Activated T-helper 1 cell treated with Interleukin-2 at 50 U/mL for 16 hours (primary cell): ENCODE data around the gene PXT1.
A peak's percentile ranks its signal among the peaks of the same experiment; 100 is the strongest.
"Not testable (repeated sequence)": the region's sequence is repeated elsewhere in the genome, so short reads cannot be mapped to it uniquely, and the experiment has no call there.

Source experiments
- DNase-seq: peaks from one replicate; pipeline ENCODE4 v3.0.0-alpha.2; 2020; ENCODE audit warnings: low read depth

PXT1 gene, protein sequence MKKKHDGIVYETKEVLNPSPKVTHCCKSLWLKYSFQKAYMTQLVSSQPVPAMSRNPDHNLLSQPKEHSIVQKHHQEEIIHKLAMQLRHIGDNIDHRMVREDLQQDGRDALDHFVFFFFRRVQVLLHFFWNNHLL

DNA sequence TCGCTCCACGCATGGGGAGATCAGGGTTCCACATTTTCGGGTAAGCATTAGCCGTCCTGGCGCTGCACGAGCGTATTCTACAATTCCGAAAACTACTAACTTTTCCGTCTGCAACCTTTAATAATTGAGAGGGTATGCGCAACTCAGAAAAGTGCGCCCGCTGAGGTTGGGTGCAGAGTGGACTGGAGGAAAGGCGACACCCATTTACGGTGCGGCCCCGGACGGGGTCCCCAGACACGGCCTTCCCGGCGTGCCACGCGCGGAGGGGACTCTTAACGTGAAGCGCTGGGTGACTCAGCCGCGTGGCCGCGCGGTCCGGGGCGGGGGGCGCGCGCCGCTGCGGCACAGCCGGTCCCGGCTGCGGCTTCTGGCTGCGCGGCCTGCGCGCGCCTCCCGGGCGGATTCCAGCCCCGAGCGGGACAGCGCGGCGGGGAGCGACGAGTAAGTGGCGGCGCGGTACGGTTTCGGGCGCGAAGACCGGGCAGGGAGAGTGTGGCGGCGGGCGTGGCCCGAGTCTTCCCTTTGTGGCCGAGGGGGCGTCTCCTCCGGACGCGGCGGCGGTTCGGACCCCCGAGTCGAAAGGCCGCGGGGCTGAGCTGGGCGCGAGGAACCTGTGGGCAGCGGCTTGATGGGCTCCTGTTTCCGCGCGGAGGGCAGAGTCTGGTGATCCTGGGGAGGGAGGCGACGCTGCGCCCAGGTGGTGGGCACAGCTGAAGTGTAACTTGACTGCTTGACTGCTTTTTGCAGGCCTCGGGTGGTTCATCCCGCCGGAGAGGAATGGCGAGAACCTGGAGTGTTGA, at the start of gene PXT1, which contains the start of gene KCTD20:
Gene PXT1, minus strand, starts transcription at position 184 of the 800 bp plus-strand sequence. CDS start 16,772 bp downstream, outside the sequence.
Gene KCTD20, plus strand, starts transcription at position 330 of the 800 bp plus-strand sequence. CDS start 27,098 bp downstream, outside the sequence.
- DNase-seq, result peak; percentile 75

DNA sequence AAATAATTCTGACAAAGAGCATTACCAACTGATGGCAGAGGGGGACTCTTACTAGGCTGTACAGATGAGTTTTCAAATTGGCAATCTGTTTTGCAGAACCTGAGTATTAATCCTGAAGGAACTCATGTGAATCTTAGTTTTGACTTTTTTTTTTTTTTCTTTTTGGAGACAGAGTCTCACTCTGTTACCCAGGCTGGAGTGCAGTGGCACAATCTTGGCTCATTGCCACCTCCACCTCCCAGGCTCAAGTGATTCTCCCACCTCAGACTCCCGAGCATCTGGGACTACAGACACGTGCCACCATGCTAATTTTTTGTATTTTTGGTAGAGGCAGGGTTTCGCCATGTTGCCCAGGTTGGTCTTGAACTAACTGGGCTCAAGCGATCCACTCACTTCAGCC, 49.4 kb upstream of the PXT1 start:
- DNase-seq, result no peak

DNA sequence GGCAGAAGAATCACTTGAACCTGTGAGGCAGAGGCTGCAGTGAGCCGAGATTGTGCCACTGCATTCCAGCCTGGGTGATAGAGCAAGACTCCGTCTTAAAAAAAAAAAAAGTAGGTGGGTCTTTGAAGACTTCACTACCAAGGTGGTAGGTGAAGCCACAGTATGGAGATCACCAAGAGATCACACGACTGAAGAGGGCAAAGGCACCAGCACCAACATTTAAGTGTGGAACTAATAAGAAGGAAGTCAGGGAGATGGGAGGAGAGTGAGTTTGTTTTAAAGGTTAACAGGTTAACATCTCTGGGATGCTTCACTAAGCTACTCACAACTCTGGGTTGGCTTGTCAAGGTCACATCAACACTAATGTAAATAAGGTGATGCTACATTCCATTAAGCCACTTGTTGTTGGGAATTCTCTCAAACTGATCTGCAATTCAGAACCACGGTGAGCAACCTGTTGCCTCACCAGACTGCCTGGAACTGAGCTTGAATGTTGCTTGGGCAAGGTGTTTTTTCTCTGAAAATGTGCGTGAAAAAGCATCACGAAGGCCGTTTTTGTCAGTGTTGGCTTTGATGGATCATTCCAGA, 48.8 kb upstream of the PXT1 start:
- no peak for DNase-seq

DNA sequence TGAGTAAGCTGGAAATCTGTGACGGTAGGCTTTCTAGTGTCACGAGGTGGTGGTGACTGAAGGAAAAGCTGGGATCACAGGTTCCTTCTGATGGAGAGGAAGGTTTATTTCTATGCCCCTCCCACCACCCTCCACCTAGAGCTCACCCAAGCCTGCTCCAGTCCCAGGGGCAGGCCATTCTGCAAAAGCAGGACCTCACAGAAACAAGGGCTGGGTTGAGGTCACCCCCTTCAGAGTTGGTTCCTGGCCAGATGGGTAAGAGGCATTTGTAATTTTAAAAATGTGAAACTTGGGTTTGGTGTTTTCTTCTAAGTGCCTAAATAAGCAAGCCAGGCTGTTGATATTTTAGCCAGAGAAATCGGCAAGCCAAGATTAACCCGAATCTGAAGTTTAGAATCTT, 46.8 kb upstream of the PXT1 start:
- DNase-seq, result no peak

DNA sequence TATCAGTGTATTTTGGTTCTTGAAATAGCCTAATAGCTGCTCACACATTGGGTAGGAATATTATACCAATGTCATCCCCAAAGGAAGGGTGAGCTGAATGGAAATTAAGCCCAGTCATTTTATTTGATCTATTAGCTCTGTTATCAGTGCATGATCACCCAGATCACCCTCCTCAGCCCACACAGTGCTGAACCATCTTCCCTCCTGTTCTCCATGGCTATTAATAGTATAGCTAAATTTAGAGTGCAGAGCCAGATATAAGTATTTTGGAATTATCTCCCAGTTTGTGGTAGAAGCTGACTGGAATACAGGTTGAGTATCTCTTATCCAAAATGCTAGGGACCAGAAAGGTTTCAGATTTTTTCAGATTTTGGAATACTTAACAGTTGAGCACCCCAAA, 45.6 kb upstream of the PXT1 start:
- DNase-seq, result no peak

DNA sequence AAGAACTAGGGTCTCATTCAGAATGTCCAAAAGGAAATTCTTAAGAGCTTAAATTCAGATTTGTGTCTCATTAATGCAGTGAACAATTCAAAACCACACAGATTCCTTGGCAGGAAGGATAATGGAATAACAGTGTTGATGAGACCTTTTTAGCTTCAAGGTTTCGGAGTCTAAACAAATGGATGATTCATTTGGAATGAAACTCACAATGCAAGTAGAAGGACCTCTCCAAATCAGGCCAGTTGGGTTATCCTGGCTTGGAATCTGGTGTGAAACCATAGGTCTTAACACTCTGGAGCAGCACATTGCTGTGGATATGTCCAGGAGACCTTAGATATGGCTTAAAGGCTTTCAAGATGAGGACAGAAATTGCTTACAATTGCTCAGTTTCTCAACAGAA, 45.0 kb upstream of the PXT1 start:
- DNase-seq, result no peak

DNA sequence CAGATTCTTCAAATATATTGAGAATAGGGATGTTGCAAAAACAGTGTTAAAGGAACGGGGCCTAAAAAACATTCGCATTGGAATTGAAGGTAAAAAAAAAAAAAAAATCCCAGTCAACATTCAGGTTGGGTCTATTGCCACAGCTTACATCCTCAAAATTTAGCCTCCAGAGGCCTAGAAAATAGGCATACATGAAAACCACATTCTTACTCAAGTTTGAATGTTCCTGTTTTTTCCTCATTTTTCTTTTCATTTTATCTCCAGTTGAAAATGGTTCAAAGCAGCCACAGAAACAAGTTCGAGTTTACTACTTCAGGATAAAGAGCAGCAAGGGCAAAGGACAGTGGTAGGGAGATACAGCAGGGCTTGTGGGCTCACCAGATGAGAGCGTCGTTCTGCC, 42.1 kb upstream of the PXT1 start:
- DNase-seq, result no peak

DNA sequence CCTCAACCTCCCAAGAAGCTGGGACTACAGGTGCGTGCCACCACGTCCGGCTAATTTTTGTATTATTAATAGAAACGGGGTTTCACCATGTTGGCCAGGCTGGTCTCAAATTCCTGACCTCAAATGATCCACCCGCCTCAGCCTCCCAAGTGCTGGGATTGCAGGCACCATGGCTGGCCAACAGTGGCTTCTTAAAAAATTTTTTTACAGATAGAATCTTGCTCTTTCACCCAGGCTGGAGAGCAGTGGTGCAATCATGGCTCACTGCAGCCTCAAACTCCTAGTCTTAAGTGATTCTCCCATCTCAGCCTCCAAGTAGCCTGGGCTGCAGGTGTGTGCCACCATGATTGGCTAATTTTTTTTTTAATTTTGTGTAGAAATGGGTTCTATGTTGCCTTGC, 40.7 kb upstream of the PXT1 start:
- DNase-seq, result not testable (repeated sequence)

DNA sequence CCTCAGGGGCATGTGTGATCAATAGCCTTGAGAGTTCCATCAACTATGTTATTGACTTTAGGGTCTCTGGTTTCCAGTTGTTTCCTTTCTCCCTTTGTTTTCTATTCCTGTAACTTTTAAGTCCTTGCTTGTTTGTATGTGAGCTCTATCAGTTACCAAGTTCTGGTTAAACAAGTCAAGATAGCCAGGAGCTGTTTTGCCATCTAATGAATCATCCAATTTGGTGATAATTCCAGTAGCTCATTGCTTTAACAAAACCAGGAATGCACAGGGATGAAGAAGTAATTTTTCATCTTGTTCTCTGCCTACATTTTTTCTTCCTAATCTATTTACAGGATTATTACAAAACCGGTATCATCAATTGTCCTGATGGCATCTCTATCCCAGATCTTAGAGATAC, 36.6 kb upstream of the PXT1 start:
- DNase-seq, result no peak

DNA sequence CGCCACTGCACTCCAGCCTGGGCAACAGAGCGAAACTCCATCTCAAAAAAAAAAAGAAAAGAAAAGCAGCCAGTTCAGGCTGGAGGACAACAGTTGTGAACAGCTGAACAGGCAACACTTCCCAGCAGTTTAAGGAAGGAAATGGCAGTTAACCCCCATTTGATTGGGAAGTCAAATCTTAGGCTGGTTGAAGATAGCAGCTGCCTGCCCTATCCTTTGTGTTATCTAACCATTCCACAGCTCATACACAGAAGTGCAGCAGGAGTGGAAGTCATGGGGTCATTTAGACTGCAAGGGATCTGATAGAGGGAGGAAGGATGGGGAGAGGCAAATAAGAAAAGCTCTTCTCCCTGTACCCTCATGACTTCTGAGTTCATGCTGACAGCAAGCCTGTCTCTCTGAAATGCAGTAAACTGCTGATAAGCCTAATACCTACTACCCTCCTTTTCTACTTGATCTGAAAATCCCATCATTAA, 35.4 kb upstream of the PXT1 start:
- DNase-seq, result no peak

DNA sequence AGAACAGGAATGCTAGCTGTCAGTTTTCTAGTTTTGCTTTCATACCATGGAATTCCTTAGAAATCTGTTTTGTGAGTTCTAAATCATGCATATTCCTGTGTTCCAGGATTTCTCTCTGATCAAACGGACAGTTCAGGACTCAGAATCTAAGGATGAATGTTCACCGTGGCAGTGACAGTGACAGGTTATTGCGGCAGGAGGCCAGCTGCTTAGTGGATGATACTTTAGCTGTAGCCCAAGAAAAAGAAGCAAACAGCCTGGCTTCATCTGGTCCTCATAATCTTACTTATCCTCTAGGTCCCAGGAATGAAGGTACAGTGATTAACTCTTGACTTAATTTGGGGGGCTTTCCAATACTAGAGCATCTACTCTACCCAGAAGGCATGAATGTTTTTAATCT, 27.3 kb upstream of the PXT1 start:
- DNase-seq, result no peak

DNA sequence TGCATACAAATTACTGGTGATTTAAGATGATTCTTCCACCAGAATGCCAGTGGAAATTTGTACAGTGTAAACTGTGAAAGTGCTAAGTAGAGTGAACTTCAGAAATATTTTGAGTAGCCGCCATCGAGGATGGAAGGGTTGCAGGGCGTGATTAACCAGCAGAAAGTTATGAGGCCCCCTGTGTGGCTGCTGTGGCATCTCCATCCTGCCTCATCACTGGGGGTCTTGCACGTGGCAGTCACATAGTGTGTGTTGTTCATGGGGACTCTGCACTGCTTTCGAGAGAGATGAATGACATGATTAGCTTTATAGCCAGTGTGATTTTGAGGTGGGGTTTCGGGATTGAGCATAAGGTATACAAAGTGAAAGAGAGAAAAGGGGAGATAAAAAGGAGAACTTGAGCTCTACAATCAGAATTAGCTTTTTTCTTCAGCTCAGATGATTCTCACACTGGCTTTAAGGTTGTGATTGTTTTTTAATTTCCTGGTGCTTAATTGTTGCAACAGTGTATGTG, 26.6 kb upstream of the PXT1 start:
- DNase-seq, result no peak

DNA sequence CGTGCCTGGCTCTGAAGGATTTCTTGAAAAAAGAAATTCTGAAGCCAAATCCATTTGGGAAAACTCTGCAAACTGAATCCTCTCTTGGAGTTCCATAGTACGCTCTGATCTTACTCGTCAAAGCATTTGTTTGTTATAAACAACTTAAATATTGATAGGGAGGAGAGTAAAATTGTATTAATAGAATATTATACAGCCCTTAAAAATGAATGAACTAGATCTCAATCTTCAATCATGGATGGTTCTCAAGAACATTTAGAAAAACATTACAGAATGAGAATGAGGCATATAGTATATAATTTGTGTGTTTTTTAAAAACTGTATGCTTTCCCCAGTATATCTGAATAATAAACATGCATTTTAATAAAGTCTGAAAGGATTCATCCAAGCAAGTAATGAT, 25.0 kb upstream of the PXT1 start:
- DNase-seq, result no peak

DNA sequence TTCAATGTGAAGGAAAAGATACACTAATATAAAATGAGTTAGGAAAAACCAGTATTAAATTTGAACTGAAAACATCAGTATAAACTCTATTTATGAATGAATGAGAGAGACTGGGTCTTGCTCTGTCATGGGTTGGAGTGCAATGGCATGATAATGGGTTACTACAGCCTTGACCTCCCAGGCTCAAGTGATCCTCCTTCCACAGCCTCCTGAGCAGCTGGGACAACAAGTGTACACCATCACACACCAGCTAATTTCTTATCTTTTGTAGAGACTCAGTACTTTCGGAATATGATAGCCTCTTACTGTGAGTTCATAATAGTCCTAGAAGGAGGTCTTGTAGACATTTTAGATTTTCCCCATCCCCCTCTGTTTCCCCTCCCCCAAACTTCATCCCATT, 21.6 kb upstream of the PXT1 start:
- DNase-seq, result no peak

DNA sequence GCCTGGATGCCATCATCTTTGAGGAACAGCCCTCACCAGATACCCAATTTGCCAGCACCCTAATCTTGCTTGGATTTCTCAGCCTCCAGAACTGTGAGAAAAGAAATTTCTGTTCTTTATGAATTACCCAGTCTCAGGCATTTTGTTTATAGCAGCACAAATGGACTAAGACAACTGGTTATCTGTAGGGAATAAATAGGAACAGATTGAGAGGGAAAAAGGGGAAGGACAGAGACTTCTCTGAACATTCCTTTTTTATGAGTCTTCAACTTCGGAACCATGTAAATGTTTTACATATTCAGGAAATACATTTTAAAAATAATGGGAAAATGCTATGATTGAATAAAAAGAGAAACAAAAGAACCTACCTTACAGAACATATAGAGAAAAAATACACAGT, 21.0 kb upstream of the PXT1 start:
- DNase-seq, result no peak

DNA sequence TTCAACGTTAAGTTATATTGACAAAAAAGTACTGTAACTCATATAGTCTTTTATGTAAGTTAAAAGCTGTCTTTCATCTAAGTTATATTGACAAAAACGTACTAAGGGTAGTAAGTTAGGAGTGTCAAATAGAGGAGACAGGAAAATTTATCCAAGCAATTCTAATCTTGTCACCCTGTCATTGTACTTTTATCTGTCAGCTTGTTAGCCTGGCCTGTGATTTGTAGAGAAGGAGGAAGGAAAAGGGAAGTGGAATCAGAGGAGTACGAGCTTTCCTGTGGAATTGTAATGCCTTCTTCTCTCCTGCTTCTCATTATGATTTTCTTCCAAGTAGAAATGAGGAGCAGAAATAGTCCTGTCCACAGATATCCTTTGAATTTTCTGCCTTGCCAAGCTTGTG, 19.0 kb upstream of the PXT1 start:
- no peak for DNase-seq

DNA sequence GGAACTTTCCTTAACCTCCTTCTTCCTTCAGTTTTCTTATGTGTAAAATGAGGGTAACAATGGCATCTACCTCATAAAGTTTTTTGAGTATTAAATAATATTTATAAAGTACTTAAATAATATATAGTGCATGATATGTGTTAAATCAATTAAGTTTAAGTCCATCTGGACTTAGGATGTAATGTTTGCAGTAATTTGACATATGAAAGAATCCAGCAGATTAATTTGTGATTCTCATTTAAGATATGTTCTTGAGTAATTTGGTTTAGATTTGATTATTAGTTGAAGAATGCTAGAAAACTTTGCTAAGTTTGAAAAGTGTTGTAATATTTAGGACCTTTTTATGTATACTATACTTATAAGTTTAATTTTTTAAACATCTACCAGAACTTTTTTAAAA, 18.3 kb upstream of the PXT1 start:
- no peak for DNase-seq

DNA sequence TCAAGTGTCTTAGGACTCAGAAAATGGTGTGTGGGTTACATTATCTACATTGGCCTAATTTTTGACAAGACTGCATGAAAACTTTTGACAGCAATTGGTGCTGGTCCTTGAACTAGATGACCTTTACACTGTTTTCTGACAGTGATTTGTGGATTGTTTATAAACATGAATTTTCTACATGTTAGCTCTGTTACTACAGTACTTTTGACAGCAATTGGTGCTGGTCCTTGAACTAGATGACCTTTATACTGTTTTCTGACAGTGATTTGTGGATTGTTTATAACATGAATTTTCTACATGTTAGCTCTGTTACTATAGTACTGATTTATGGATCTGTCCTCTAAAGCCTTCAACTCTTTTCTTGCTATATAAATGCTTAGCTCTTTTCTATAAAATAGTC, 16.8 kb upstream of the PXT1 start:
- no peak for DNase-seq

DNA sequence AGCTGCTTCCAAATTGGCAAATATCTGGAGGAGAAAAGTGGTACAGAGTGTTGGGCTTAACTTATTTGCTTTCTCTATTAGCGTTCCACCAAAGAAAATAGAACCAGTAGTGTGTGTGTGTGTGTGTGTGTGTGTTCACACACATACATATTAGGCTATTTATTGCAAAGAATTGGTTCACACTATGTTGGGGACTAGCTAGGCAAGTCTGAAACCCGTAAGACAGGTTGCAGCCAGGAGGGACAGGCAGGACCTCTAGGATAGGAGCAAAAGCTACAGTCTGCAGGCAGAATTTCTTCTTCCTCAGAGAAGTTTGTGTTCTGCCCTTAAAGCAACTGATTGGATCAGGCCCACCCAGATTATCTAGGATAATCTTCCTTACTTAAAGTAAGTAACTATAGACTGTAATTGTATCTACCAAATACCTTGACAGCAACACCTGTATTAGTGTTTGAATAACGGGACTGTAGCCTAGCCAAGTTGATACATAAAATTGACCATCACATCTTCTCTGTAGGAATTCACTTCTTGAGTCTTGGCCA, 12.9 kb upstream of the PXT1 start:
- DNase-seq, result no peak

DNA sequence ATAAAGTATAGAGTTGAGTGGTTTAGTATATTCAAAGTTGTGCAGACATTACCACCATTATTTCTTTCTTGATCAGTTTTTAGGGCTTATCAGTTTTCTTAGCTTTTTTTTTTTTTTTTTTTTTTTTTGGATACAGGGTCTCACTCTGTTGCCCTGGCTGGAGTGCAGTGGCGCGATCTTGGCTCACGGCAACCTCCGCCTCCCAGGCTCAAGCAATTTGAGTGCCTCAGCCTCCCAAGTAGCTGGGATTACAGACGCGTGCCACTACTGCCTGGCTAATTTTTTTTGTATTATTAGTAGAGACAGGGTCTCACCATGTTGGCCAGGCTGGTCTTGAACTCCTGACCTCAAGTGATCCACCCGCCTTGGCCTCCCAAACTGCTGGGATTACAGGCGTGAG, 10.2 kb upstream of the PXT1 start:
- DNase-seq, result not testable (repeated sequence)

DNA sequence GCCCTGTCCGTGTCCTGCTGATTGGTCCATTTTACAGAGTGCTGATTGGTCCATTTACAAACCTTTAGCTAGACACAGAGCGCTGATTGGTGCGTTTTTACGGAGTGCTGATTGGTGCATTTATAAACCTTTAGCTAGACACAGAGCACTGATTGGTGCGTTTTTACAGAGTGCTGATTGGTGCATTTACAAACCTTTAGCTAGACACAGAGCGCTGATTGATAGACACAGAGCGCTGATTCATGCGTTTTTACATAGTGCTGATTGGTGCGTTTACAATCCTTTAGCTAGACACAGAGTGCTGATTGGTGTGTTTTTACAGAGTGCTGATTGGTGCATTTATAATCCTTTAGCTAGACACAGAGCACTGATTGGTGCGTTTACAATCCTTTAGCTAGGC, 6.5 kb upstream of the PXT1 start:
- not testable (repeated sequence) for DNase-seq

DNA sequence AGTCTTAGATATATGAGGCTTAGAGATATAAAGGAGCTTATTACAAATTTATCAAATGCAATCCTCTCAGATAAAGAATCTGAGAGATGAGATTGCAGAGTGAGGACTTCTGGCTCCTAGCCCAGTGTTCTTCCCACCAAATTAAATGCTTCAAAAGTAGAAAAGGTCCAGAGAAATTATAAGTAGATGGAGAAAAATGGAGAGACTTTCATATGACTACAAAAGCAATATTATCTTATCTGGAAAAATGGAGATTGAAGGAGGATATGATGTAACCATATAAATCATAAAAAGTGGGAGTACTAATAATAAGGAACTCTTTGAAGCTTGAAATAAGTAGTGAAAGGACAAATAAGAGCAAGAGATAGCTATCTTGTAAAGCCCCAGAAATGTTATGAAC, 3.0 kb upstream of the PXT1 start:
- no peak for DNase-seq

DNA sequence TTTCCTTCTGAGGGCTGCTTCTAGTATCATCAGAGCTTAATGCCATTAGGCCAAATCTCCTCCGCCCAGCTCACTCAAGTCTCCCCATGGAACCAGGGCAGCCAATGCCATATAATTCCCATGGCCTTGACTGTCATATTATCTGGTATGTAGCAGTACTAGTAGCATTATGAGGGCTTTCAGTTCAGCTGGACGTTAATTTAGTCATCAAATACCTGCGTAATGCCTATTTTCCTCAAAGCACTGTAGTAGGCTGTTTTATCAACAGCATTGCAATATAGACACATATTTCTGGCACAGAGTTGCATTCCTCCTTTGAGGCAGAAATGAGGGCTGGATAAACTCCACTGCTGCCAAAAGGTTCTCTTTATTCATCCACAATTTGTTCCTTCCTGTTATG, 1.8 kb upstream of the PXT1 start:
- DNase-seq, result no peak
